HG02571 (cell line): Measurements from ENCODE around the gene TPRKB.
"Not testable (repeated sequence)": the region's sequence is repeated elsewhere in the genome, so short reads cannot be mapped to it uniquely, and the experiment has no call there.

Source experiments
- ATAC-seq: cut with Tn5 transposase; IDR thresholded peaks from one replicate; pipeline ENCODE4 v1.9.1; 2021; ENCODE audit warnings: mild to moderate bottlenecking, moderate library complexity; ENCODE audit not compliant: unreplicated experiment

The TPRKB gene

DNA sequence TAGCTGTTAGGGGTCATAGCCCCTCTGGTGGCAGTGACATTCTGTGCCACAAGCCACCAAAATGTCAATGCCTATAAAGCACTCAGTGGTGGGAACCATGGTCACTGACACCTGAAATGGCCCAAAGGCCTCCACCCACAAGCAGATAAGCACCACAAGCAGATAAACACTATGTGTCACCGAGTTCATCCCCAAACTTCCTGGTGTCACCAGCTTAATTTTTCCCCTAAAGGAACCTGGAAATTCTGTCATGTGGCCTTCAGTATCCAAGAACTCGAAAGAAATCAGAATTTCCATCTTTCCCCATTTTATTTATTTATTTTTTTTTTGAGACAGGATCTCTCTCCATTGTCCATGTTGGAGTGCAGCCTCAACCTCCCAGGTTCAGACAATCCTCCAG is 3.6 kb upstream of the TPRKB start:
- no peak for ATAC-seq

DNA sequence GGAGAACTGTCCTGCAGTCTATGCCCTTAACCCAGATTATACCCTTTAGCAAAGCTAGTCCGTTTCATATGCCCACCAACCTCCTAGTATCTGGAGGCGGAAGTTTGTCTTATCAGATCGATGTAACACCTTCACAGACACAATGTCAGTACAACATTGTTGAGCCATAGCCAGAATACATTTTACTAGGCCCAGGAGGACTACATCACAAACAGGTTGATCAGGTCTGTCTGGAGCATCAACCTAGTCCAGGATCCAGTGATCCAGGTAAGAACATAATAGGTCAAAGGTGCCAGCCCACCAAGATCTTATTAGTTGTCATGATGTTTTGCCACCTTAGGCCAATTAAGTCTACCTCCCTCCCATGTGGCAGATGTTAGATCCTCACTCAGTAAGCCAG is 2.0 kb upstream of the TPRKB start:
- no peak for ATAC-seq

DNA sequence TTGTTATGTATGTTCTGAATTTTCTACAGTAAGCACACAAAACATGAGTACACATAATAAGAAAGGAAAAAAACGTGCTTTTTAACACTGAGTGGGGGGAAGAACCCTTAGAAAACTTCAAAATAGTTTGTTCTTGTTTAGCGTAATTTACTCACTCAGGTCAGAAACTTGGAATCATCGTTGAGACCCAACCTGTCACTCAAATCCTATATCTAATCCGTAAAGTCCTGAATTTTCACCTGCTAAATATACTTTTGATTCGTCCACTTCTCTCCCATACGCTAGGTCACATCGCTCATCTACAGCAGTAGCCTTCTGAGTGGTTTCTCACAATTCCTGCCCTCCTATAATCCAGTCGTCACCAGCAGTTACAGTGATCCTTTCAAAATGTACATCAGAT is 767 bp downstream of the TPRKB start:
- ATAC-seq, result no peak

DNA sequence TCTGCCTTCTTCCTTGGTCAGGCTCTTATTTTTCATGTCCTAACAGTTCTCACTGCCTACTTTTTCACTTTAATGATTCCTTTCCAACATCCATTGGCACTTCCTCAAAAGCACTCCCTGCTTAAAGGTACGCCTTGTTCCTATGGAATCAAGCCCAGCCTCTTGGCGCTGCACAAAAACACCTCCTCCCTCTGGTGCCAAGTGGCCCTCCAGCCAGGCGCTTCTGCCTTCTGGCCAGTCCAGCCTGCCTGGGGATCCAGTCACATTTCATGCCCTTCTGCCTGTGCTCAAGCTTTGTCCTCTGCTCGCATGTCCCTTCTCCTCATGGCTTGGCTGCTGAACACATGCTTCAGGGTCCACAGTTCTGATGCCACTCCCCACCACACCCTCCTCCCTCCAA is 6.3 kb downstream of the TPRKB start:
- ATAC-seq, result no peak

DNA sequence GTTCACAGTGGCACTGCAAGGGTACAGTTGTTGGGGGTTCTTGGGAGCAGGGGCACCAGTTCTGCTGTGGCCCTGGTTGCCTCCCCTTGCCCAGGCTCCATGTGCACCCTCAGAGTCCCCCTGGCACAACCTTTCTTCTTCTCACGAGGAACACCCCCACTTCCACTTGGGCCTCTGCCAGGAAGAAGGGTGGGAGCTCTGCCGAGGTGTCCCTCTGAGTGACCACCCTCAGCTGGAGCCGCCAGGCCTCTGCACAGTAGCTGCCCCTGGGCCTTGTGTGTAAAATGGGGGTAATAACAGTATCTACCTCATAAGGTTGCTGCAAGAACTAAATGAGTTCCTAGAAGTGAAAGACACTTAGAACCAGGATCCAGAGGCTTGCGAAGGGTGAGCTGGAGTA is 8.4 kb downstream of the TPRKB start:
- no peak for ATAC-seq

DNA sequence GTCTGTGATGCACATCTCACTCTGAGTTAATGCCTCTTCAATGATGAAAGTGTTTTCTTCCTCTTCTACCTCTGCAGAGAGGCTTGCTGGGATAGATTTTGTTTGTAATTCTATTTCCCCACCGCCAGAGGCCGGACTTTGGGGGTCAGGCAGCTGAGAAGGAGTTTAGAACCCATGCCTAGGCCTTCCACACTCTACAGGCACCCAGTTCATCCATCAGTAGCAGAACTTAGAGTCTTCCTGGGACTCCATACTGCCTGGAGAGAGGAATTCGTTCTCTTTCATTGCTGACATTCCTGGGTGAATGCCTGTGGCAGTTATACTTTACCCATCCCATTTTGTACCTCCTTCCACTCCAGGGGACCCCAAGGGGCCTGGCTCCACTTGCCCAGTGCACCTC is 9.1 kb downstream of the TPRKB start:
- no peak for ATAC-seq

DNA sequence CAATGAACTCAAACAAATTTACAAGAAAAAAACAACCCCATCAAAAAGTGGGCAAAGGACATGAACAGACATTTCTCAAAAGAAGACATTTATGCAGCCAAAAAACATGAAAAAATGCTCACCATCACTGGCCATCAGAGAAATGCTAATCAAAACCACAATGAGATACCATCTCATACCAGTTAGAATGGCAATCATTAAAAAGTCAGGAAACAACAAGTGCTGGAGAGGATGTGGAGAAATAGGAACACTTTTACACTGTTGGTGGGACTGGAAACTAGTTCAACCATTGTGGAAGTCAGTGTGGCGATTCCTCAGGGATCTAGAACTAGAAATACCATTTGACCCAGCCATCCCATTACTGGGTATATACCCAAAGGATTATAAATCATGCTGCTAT is 10.5 kb downstream of the TPRKB start:
- ATAC-seq, result not testable (repeated sequence)

DNA sequence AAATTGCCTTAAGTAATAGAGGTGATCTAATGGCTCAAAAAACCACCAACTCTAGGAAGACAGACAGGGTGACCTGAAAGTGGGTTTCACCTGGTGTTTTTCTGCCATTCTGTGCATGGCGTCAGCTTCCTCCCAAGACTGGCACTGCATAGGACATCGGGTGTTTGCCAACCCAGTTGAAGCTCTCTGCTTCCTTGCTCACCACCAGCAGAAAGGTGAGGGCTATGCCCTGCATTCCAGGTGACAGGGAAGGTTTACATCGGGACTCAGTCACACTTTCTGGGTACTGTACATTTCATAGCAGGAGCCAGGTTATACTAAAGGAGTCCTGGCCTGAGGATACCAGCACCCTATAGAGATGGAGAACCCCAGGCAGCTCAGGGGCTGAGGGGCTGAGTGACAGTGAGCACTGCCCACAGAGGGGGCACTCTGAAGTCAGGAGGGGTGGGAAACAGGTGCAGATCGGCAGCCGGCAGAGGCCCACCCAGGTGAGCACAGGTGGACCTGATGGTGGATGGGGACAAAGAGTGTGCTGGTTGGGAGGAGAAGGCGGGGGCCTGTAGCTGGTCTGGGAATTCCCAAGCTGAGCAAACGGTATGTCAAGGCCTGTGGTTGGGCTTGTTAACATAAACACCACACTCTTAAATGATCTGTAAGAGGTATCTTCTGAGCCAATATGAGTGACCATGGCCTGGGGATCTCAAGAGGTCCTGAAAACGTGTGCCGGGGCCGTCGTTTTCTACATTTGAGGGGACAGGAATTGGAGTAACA is 18.1 kb downstream of the TPRKB start:
- no peak for ATAC-seq

DNA sequence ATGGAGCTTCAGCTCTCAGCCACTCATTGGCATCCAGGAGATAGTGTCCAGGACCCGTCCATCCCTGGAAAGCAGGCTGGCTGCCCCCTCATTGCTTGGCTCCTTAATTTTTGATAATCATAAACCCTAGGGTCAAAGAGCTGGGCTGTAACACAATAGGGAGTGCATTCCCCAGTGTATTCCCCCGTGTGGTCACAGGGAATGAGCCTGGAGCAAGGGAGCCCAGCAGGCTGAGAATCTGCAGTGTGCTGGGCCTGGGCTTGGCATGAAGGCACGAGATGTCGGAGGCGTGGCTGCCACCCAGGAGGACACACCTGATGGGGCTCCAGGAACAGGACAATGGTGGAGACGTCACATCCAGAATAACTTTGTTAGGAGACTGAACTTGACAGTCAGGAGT is 18.7 kb downstream of the TPRKB start:
- ATAC-seq, result no peak

DNA sequence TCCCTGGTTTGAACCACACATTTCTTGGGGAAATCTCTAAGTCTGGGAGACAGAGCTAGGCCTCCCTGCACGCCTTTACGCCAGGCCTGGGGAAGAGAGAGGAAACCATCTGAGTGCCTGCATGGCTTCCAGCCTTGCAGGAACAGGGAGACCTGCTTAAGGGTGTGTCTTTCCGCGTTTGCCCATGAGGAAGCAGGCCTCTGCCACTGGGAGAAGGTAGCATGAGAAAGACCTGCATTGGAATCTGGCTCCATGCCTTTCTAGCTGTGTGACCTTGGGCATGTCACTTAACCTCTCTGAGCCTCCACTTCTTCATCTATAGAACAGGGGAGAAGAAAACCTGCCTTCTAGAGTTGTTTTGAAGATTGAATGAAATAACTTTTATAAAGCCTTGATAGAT is 19.4 kb downstream of the TPRKB start:
- not testable (repeated sequence) for ATAC-seq

DNA sequence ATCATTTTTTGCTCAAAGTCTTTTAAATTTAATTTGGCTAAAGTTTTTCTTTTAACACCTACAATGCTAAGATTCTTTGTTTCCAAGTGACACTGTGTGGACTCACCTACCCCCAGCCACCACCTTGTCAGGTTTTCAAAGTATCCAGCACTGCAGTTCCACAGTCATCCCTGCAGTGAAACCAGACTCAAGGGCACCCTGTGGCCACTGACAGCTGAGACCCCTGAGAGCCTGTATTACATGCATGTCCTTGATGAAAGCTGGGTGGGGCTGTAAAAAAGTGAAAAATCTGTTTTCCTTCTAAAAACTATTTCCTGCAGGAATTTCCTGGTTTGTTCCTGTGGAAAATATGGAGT is 19.9 kb downstream of the TPRKB start:
- ATAC-seq, result no peak

DNA sequence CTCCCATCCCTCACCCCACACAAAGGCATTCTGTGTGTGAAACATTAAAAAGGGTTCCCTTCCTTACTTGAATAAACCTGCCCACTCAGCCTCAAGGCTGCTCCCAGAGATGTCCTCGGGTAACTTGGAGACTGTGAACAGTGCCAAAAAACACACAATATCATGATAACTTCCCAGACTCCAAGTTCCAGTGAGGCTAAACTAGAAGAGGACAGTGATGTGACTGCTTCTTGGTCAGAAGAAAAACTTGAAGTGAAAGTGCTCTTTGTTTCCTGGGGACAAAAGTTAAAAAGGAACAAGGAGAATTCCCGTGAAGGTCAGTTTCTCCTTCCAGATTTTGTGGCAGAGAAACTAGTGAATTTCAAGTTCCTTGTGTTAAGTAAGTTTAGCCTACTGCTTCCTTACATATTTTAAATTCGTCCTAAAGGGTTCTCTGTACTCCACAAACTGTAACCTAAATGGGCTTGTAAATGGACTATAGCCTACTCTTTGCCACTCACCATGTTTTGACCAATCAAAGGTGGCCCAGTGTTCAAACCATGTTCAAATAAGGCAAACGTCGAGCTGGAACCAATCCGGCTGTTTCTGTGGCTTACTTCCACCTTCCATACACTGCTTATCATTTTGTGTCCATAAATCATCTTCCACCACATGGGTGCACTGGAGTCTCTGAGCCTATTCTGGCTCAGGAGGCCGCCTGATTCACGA is 20.4 kb downstream of the TPRKB start:
- no peak for ATAC-seq

DNA sequence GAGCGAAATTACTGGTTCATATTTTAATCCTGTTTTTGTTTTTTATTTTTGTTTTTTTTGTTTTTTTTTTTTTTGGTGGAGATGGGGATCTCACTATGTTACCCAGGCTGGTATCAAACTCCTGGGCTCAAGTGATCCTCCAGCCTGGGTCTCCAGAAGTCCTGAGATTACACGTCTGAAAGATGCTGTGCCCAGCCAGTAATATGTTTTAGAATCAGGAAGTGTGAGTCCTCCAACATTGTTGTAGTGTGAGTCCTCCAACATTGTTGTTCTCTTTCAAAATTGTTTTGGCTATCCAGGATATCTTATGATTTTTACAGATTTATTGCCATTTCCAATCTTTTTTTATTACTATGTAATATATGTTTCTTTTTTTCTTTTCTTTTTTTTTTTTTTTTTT is 23.1 kb downstream of the TPRKB start:
- no peak for ATAC-seq

DNA sequence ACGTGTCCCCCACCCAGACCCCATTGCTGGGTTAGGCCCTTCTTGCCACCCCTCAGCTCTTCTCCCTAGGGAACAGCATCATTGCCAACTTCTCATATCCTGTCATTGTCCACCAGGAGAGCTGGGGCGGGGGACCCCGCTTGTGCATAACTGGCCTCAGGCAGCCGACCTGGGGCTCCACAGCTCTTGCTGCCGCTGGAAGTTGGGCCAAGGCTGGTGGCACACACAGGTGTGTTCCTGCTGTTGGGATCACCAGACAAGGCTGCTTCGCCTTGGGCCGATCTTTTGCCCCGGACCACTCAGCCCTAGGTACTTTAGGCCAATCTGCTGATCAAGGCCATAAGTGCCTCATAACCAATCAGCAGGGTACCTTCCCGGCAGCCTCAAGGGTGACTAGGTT is 28.6 kb downstream of the TPRKB start:
- no peak for ATAC-seq

DNA sequence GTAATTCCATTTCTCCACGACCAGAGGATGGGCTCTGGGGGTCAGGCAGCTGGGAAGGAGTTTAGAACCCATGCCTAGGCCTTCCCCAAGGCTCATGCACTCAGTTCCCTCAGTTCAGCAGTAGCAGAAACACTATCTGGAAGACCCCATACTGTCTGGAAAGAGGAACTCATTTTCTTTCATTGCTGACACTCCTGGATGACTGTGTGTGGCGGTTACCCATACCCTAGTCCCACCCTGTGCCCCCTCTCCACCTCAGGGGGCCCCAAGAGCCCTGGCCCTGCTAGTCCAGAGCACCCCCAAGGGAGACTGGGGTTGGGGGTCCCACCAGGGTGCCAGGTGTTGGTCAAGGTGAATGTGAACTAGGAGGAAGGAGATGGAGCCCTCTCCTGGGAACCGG is 29.5 kb downstream of the TPRKB start:
- no peak for ATAC-seq

DNA sequence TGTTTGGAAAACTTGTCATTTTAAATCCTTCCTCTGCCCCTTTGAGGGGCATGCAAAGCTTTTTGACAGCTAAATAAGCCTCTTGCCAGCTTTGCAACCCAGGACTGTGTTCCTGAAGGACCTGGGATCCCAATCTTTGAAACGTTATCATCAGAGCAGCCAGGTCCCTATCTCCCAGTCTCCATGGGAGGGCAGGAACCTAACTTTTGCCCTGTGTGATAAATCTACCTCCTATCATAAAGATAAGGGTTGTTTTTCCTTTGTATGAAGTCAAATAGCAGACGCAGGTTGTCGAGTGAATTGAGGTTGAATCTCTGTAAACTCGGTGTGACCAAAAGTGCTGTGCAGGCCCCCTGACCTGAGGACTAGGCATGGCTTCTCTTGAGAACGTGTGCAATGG is 30.1 kb downstream of the TPRKB start:
- ATAC-seq, result no peak

DNA sequence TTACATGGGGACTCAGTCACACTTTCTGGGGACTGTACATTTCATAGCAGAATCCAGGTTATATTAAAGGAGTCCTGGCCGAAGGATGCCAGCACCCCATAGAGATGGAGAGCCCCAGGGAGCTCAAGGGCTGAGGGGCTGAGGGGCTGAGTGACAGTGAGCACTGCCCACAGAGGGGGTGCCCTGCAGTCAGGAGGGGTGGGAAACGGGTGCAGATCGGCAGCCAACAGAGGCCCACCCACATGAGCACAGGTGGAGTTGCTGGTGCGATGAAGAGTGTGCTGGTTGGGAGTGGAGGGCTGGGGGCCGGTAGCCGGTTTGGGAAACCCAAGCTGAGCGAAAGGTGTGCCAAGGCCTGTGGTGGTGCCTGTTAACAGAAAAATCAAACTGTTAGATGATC is 32.1 kb downstream of the TPRKB start:
- no peak for ATAC-seq

DNA sequence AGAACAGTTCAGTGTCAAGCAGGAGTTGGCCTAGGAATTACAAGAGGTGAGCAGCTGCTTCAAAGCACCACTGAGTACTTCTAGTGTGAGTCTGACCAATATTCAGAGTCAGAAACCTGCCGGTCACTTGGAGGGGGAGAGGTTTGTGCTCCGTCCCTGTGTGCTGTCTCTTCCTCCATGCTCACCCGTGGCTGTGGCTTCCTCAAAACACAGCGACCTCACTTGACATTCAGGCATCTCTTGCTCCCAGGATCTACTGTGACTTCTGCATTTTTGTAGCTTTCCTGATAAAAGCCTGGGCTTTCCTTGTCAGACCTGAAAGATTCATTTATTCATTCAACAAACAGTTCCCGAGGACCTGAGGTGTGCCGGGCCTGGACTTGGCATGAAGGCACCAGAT is 32.9 kb downstream of the TPRKB start:
- ATAC-seq, result no peak

DNA sequence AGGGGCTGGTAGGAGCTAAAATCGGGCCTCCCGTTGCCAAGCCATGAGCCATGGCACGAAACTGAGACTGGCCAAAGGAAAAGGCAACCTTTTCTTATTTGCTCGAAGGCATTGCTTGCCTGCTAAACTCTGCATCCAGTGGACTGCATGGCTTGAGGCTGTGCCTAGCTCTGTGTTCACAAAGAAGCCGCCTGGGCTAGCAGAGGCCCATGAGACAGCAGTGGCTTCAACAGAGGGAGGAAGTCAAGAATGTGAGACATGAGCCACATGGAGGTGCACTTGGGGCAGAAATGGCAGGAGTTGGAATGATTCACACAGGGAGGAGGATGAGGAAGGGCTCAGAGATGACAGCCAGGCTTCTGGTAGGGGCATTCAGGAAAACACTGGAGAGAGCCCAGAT is 33.5 kb downstream of the TPRKB start:
- ATAC-seq, result no peak

DNA sequence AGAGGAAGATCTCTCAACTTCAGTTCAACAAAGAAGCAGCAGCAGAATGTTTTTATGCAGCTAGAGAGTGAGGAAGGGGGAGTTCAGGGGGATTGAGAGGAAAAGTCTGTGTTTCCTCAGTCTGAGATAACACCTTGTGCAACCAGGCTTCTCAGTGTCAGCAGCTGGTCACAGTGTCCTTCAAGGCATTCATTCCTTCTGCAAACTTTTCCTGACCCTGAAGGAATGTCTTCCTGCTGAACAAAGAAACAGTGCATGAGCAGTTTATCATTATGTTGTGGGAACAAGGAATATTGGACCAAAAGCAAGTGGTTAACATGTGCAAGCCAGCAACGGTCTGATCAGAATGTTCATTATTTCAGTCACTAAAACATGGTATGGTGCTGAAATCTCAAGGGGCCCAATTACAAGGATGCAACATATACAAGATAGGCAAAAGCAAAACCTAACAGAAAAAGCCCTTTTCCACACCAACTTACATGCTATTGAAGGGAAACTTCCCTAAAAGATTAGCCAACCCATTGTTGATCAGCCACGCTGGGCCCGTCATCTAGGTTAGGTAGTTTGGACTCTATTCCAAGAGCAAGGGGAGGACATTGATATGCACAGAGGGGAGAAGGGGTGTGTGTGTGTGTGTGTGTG is 34.2 kb downstream of the TPRKB start:
- ATAC-seq, result not testable (repeated sequence)

DNA sequence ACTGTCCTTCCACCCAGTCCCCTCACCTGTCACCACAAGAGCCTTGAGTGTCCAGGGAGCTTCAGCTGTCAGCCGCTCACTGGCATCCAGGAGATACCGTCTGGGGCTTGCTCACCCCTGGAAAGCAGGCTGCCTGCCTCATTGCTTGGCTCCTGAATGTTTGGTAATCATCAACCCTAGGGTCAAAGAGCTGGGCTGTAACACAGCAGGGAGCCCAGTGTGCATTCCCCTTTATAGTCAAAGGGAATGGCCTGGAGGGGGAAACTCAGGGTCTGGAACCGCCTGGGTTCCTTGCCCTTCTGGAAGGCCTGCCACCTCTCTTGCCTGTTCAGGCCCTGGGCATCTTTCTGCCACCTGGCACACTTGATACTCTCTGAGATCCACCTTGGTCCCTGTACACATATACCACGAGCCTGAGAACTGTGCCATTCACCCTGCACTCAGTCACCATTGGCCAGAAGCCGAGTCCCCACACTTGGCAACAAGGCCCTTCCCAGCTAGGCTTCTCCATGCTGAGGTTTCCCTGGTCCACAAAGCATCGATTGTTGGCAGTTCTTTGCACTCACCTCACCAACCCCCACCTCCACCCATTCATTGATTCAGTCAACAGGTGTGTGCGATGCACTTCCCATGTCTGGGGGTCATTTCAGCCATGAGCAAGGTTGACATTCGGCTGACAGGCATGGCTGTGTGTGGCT is 35.0 kb downstream of the TPRKB start:
- ATAC-seq, result no peak

DNA sequence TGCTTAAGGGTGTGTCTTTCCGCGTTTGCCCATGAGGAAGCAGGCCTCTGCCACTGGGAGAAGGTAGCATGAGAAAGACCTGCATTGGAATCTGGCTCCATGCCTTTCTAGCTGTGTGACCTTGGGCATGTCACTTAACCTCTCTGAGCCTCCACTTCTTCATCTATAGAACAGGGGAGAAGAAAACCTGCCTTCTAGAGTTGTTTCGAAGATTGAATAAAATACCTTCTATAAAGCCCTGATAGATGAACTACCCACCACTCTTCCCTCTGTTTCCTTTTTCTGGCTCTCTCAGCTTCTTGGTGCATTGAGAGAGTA is 35.7 kb downstream of the TPRKB start:
- not testable (repeated sequence) for ATAC-seq
